Central memory CD8-positive, alpha-beta T cell (primary cell): ENCODE results near the gene TBX1.

Source experiments
- ATAC-seq: fragments of 150-1000 bp; cut with Tn5 transposase; replicated peaks from 2 replicates; pipeline ENCODE4 v1.10.0; 2022; ENCODE audit warnings: mild to moderate bottlenecking, moderate FRiP score, moderate number of reproducible peaks; ENCODE audit not compliant: poor library complexity, severe bottlenecking; ENCODE audit errors: extremely low read depth
- DNase-seq, 2 donors: peaks; one replicate each; pipeline ENCODE4 v3.0.0; 2021; ENCODE audit warnings: low spot score in 2 of 2
- H3K27ac Mint-ChIP-seq: one replicate; pipeline ENCODE4 v1.8.0; 2022; ENCODE audit warnings: low read depth, mild to moderate bottlenecking, moderate library complexity, mixed read lengths
- H3K27me3 Mint-ChIP-seq: one replicate; pipeline ENCODE4 v1.8.0; 2022; ENCODE audit warnings: mixed read lengths
- H3K36me3 Mint-ChIP-seq: one replicate; pipeline ENCODE4 v1.8.0; 2022; ENCODE audit warnings: mild to moderate bottlenecking, moderate library complexity, mixed read lengths; ENCODE audit not compliant: insufficient read depth
- H3K4me1 Mint-ChIP-seq: one replicate; pipeline ENCODE4 v1.8.0; 2022; ENCODE audit warnings: mixed read lengths
- H3K4me3 Mint-ChIP-seq: one replicate; pipeline ENCODE4 v1.8.0; 2022; ENCODE audit warnings: mild to moderate bottlenecking, moderate library complexity, mixed read lengths
- H3K9me3 Mint-ChIP-seq: one replicate; pipeline ENCODE4 v1.8.0; 2022; ENCODE audit warnings: mixed read lengths

Gene TBX1

DNA sequence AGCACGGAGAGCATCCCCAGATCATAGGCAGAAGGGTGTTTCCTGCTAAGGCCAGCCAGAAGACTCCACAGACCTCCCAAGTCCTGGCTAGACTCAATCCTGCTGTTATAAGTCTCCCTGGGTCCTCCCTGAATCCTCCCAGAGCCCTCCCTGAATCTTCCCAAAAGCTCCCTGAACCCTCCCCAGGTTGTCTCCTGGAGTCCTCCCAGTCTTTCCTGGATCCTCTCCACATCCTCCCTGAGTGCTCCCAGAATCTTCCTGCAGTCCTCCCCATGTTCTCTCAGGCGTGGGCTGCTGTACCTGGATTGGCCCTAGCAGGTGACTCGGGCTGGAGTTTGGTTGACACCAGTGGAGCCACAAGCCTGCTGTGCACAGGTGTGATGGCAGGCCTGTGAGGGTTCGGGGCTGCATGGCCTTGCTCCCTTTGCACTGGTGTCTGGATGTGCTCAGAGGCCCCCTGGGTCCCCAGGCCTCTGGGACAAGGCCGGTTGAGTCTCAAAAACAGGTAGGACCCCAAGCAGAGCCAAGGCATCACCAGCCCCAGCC, 25.7 kb upstream of the TBX1 start:
- peaks cover 6% of the 10 kb centered on the region for H3K36me3 Mint-ChIP-seq
- H3K9me3 Mint-ChIP-seq = no peaks in the 10 kb centered on the region
- H3K27me3 Mint-ChIP-seq = no peaks in the 10 kb centered on the region
- DNase-seq (no peak), ATAC-seq (no peak)
- H3K27ac Mint-ChIP-seq = no peak overlapping the region
- no peak overlapping the region for H3K4me3 Mint-ChIP-seq
- H3K4me1 Mint-ChIP-seq = peaks cover 6% of the 10 kb centered on the region

GRCh38 chr22:19735665-19736510, 24.7 kb upstream of the TBX1 start:
- Mint-ChIP-seq H3K4me3 (no peak overlapping the region), H3K27me3 (no peaks in the 10 kb centered on the region), H3K9me3 (no peaks in the 10 kb centered on the region), H3K27ac (no peak overlapping the region), H3K36me3 (peaks cover 5% of the 10 kb centered on the region), H3K4me1 (peaks cover under 1% of the 10 kb centered on the region)
- no peak for ATAC-seq
- no peak for DNase-seq

GRCh38 chr22:19737846-19738663, 22.5 kb upstream of the TBX1 start:
- no peak overlapping the region for H3K27ac Mint-ChIP-seq
- H3K27me3 Mint-ChIP-seq = no peaks in the 10 kb centered on the region
- H3K4me3 Mint-ChIP-seq = no peak overlapping the region
- H3K9me3 Mint-ChIP-seq = no peaks in the 10 kb centered on the region
- DNase-seq = no peak
- no peaks in the 10 kb centered on the region for H3K4me1 Mint-ChIP-seq
- H3K36me3 Mint-ChIP-seq = peaks cover 3% of the 10 kb centered on the region
- no peak for ATAC-seq

DNA sequence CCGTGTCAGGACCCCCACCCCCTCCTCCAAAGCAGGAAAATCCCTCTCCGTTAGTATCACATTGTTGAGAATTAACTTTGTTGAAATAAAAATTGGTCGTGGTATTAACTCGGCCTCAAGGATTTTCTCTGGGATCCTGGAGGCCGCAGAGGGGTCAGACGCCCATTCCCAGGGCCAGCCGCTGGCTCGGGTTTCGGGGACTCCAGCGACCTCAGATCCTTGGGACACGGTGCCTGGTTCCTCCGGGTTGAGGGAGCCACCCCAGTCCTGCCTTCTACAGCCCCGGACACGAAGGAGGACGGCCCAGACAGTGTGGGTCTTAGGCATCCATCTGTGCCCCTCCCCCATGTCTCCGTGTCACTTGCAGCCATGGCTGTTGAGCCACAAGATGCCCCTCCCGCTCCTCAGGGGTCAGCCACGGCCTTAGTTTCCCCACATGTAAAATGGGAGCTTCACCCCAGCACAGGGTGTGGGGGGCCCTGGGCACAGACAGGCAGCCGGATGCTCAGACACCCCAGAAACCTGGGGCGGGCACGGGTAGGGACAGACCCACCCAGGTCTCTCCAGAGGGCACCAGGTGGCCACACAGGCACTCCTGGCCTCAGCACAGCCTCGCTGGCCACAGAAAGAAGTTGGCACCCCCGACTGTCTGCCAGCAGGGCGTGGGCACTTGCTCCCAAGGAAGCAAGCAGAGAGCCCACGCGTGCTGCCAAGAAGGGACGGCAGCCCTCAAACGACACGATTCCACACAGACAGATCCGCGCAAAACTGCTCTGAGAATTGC, 21.7 kb upstream of the TBX1 start:
- peaks cover 1% of the 10 kb centered on the region for H3K36me3 Mint-ChIP-seq
- H3K27ac Mint-ChIP-seq = no peak overlapping the region
- no peak overlapping the region for H3K4me3 Mint-ChIP-seq
- H3K9me3 Mint-ChIP-seq = no peaks in the 10 kb centered on the region
- no peak for DNase-seq
- ATAC-seq = no peak
- no peaks in the 10 kb centered on the region for H3K4me1 Mint-ChIP-seq
- H3K27me3 Mint-ChIP-seq = no peaks in the 10 kb centered on the region

- no peak overlapping the region for H3K4me3 Mint-ChIP-seq
- H3K36me3 Mint-ChIP-seq = no peaks in the 10 kb centered on the region
- no peak for DNase-seq
- no peaks in the 10 kb centered on the region for H3K27me3 Mint-ChIP-seq
- no peak for ATAC-seq
- no peak overlapping the region for H3K27ac Mint-ChIP-seq
- no peaks in the 10 kb centered on the region for H3K4me1 Mint-ChIP-seq
- H3K9me3 Mint-ChIP-seq = no peaks in the 10 kb centered on the region
Measured at GRCh38 chr22:19739448-19739895, 21.1 kb upstream of the TBX1 start.

GRCh38 chr22:19739911-19740449, 20.6 kb upstream of the TBX1 start:
- DNase-seq = no peak
- Mint-ChIP-seq H3K4me1 (no peaks in the 10 kb centered on the region), H3K4me3 (no peak overlapping the region), H3K27me3 (no peaks in the 10 kb centered on the region), H3K9me3 (no peaks in the 10 kb centered on the region), H3K36me3 (no peaks in the 10 kb centered on the region), H3K27ac (no peak overlapping the region)
- ATAC-seq = no peak

- DNase-seq (no peak), ATAC-seq (no peak)
- H3K27me3 Mint-ChIP-seq = no peaks in the 10 kb centered on the region
- H3K9me3 Mint-ChIP-seq = no peaks in the 10 kb centered on the region
- no peak overlapping the region for H3K4me3 Mint-ChIP-seq
- no peak overlapping the region for H3K27ac Mint-ChIP-seq
- no peaks in the 10 kb centered on the region for H3K4me1 Mint-ChIP-seq
- no peaks in the 10 kb centered on the region for H3K36me3 Mint-ChIP-seq
Measured at GRCh38 chr22:19740586-19740985, 20.0 kb upstream of the TBX1 start.

DNA sequence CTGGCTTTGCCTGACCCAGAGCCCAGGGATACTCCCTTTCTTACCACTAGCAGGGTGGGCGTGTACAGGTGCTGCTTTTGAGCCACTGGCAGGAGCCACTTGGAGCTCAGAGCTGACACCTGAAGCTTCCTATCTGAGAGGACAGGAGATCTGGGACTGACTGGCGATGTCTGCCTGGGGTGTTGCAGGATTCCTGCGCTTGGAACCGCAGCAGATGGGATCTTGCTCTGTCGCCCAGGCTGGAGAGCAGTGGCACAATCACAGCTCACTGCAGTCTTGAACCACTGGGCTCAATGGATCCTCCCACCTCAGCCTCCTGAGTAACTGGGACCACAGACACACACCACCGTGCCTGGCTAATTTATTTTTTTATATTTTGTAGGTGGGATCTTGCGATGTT, 19.5 kb upstream of the TBX1 start:
- no peaks in the 10 kb centered on the region for H3K9me3 Mint-ChIP-seq
- no peak overlapping the region for H3K4me3 Mint-ChIP-seq
- DNase-seq = no peak
- H3K27ac Mint-ChIP-seq = no peak overlapping the region
- no peaks in the 10 kb centered on the region for H3K4me1 Mint-ChIP-seq
- H3K36me3 Mint-ChIP-seq = no peaks in the 10 kb centered on the region
- no peak for ATAC-seq
- H3K27me3 Mint-ChIP-seq = no peaks in the 10 kb centered on the region

GRCh38 chr22:19742160-19743066, 18.2 kb upstream of the TBX1 start:
- H3K4me1 Mint-ChIP-seq = no peaks in the 10 kb centered on the region
- no peaks in the 10 kb centered on the region for H3K36me3 Mint-ChIP-seq
- H3K4me3 Mint-ChIP-seq = no peak overlapping the region
- ATAC-seq = no peak
- no peaks in the 10 kb centered on the region for H3K27me3 Mint-ChIP-seq
- H3K27ac Mint-ChIP-seq = no peak overlapping the region
- H3K9me3 Mint-ChIP-seq = no peaks in the 10 kb centered on the region
- DNase-seq = no peak

DNA sequence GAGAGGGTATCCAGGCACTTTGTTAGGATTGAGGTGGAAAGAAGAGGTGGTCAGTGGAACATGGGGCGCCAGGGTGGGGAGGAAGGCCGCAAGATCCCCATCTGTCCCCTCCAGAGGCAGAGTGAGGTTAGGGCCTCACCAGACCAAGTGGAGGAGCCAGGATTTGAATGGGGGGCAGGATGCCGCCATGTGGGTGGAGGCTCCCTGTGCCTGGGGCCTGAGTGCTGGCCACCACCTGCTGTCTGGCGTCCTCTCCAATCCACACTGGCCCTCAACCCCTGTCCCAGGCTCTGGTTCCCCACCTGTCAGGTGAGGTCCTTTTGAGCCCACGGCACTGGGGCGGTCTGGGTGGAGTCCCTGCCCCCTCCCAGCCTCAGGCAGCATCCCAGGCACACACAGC, 17.5 kb upstream of the TBX1 start:
- Mint-ChIP-seq H3K4me3 (no peak overlapping the region), H3K27ac (no peak overlapping the region), H3K9me3 (no peaks in the 10 kb centered on the region), H3K4me1 (no peaks in the 10 kb centered on the region), H3K27me3 (no peaks in the 10 kb centered on the region), H3K36me3 (no peaks in the 10 kb centered on the region)
- DNase-seq (no peak), ATAC-seq (no peak)

- Mint-ChIP-seq H3K4me1 (no peaks in the 10 kb centered on the region), H3K9me3 (no peaks in the 10 kb centered on the region), H3K4me3 (no peak overlapping the region), H3K27ac (no peak overlapping the region), H3K36me3 (no peaks in the 10 kb centered on the region), H3K27me3 (no peaks in the 10 kb centered on the region)
- ATAC-seq (no peak), DNase-seq (no peak)
Measured at GRCh38 chr22:19743651-19744050, 16.9 kb upstream of the TBX1 start.
